ENCODE data around the gene LBHD2.

DNA sequence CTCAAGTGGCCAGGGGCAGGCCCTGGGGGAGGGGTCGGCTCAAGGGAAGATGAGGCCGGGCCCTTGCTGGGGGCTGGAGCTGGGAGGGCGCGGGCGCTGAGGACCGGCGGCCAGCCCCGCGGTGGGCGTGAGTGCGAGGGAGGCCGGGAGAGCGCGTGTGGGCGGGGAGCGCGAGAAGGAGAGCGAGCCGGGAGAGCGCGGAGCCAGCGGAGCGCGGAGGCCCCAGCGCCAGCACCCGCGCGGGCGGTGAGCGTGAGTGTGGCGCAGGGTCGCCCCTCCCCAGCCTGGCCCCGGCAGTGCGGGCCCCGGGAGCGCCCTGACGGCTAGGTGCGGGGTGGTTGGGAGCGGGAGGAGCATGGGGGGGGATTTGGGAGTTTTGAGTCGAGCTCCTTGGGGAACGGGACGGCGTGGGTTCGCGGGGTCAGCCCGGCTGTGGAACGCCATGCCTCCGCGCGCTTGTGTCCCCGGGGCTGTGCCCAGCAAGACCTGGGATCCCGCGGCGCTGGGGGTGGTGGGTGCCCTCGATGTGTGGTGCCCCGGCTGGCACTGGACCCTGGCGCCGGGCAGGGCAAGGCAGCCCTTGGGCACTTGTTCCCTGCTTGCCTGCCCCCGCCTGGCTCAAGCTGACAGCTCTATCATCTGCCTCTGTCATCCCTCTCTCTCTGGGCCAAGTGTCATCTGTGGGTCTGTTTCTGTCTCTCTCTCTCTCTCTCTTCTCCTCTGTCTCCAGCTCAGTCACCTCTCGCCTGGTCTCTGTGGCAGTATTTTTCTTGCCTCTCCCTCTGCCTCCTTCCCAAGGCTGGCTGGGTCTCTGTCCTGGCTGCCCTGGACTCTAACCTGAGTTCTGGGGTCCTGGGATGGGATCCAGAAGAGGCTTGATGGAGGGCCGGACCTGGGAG, at the start of gene LBHD2:
- TF ChIP-seq, protein P1, sequence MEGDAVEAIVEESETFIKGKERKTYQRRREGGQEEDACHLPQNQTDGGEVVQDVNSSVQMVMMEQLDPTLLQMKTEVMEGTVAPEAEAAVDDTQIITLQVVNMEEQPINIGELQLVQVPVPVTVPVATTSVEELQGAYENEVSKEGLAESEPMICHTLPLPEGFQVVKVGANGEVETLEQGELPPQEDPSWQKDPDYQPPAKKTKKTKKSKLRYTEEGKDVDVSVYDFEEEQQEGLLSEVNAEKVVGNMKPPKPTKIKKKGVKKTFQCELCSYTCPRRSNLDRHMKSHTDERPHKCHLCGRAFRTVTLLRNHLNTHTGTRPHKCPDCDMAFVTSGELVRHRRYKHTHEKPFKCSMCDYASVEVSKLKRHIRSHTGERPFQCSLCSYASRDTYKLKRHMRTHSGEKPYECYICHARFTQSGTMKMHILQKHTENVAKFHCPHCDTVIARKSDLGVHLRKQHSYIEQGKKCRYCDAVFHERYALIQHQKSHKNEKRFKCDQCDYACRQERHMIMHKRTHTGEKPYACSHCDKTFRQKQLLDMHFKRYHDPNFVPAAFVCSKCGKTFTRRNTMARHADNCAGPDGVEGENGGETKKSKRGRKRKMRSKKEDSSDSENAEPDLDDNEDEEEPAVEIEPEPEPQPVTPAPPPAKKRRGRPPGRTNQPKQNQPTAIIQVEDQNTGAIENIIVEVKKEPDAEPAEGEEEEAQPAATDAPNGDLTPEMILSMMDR (IDR thresholded peaks at IDR 0.05): no peak
- TF ChIP-seq POLR2A (IDR thresholded peaks at IDR 0.05) (no peak), POLR2AphosphoS5 (IDR thresholded peaks at IDR 0.05; ENCODE audit: insufficient read depth in 1 of 2, low read depth in 1 of 2) (no peak)

All from vagina (tissue), 2 donors.